ENCODE results near the gene CEP85L. TPM values are rescaled to one million over a fixed set of nuclear protein-coding genes. Genes with fewer than 3 reads are reported as not detected.

CEP85L gene
- total and polyA plus RNA-seq, 2 experiments from 2014 or later, result 9.1 to 10.1 TPM

- TF ChIP-seq ZNF462 (CRISPR knock-in tag; IDR thresholded peaks at IDR 0.05), result no peak
- no peak for TF ChIP-seq JUNB (IDR thresholded peaks at IDR 0.05; ENCODE audit: unreplicated experiment)
- no peak for TF ChIP-seq POLR2AphosphoS5 (IDR thresholded peaks at IDR 0.05; ENCODE audit: low read depth)
- TF ChIP-seq CREB1 (CRISPR knock-in tag; IDR thresholded peaks at IDR 0.05; ENCODE audit: low read depth), result no peak
- TF ChIP-seq ZNF331 (CRISPR knock-in tag; IDR thresholded peaks at IDR 0.05; ENCODE audit: low read depth), result no peak
- TF ChIP-seq ZNF114 (CRISPR knock-in tag; IDR thresholded peaks at IDR 0.05), result no peak
- TF ChIP-seq, protein P1, sequence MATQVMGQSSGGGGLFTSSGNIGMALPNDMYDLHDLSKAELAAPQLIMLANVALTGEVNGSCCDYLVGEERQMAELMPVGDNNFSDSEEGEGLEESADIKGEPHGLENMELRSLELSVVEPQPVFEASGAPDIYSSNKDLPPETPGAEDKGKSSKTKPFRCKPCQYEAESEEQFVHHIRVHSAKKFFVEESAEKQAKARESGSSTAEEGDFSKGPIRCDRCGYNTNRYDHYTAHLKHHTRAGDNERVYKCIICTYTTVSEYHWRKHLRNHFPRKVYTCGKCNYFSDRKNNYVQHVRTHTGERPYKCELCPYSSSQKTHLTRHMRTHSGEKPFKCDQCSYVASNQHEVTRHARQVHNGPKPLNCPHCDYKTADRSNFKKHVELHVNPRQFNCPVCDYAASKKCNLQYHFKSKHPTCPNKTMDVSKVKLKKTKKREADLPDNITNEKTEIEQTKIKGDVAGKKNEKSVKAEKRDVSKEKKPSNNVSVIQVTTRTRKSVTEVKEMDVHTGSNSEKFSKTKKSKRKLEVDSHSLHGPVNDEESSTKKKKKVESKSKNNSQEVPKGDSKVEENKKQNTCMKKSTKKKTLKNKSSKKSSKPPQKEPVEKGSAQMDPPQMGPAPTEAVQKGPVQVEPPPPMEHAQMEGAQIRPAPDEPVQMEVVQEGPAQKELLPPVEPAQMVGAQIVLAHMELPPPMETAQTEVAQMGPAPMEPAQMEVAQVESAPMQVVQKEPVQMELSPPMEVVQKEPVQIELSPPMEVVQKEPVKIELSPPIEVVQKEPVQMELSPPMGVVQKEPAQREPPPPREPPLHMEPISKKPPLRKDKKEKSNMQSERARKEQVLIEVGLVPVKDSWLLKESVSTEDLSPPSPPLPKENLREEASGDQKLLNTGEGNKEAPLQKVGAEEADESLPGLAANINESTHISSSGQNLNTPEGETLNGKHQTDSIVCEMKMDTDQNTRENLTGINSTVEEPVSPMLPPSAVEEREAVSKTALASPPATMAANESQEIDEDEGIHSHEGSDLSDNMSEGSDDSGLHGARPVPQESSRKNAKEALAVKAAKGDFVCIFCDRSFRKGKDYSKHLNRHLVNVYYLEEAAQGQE (IDR thresholded peaks at IDR 0.05; ENCODE audit: unreplicated experiment), result no peak
Observed at GRCh38 chr6:118473266-118473665, 178.1 kb downstream of the CEP85L start (continued).
